Hepatocyte (in vitro differentiated cells): Measurements from ENCODE around the gene RPS15. TPM values are rescaled to one million over a fixed set of nuclear protein-coding genes. Genes with fewer than 3 reads are reported as not detected.

Experiments used
- DNase-seq: peaks from one replicate; pipeline ENCODE4 v3.0.0-alpha.2; 2016; ENCODE audit warnings: low spot score
- H2AFZ ChIP-seq: fragments of 200-600 bp; sonication (generic); 2 replicates; pipeline ENCODE4 v1.6.0; 2016; ENCODE audit warnings: antibody characterized with exemption, mild to moderate bottlenecking
- H3K27ac ChIP-seq: fragments of 200-600 bp; sonication (generic); 2 replicates; pipeline ENCODE4 v1.5.1; 2016; ENCODE audit warnings: mild to moderate bottlenecking
- H3K27me3 ChIP-seq: fragments of 200-600 bp; sonication (generic); 2 replicates; pipeline ENCODE4 v1.6.1; 2016
- H3K36me3 ChIP-seq: fragments of 200-600 bp; sonication (generic); replicated peaks from 2 replicates; pipeline ENCODE4 v1.5.1; 2016; ENCODE audit warnings: low read depth; ENCODE audit not compliant: insufficient read depth
- H3K4me1 ChIP-seq: fragments of 200-600 bp; sonication (generic); 2 replicates; pipeline ENCODE4 v1.5.1; 2016; ENCODE audit warnings: mild to moderate bottlenecking, moderate library complexity; ENCODE audit not compliant: insufficient read depth
- H3K4me2 ChIP-seq: fragments of 200-600 bp; sonication (generic); 2 replicates; pipeline ENCODE4 v1.6.0; 2016
- H3K4me3 ChIP-seq: fragments of 200-600 bp; sonication (generic); 2 replicates; pipeline ENCODE4 v1.5.1; 2016; ENCODE audit warnings: mild to moderate bottlenecking
- H3K79me2 ChIP-seq: fragments of 200-600 bp; sonication (generic); 2 replicates; pipeline ENCODE4 v1.6.0; 2017; ENCODE audit warnings: mild to moderate bottlenecking
- H3K9me2 ChIP-seq: fragments of 200-600 bp; sonication (generic); replicated peaks from 2 replicates; pipeline ENCODE4 v1.6.0; 2017; ENCODE audit warnings: mild to moderate bottlenecking; ENCODE audit not compliant: insufficient read depth
- H3K9me3 ChIP-seq: fragments of 200-600 bp; sonication (generic); 2 replicates; pipeline ENCODE4 v1.5.1; 2016; ENCODE audit warnings: low read depth, mild to moderate bottlenecking
- H4K20me1 ChIP-seq: fragments of 200-600 bp; sonication (generic); 2 replicates; pipeline ENCODE4 v1.6.0; 2016; ENCODE audit warnings: mild to moderate bottlenecking; ENCODE audit not compliant: insufficient read depth, poor library complexity, severe bottlenecking
- EZH2 ChIP-seq: fragments of 200-600 bp; sonication (generic); IDR thresholded peaks from 2 replicates; pipeline ENCODE4 v1.6.1; 2016; ENCODE audit warnings: antibody characterized with exemption, mild to moderate bottlenecking, borderline replicate concordance
- EZH2phosphoT487 ChIP-seq: fragments of 200-600 bp; sonication (generic); IDR thresholded peaks from one replicate; pipeline ENCODE4 v1.6.1; 2018; ENCODE audit warnings: antibody characterized with exemption, mild to moderate bottlenecking, low read depth, moderate library complexity; ENCODE audit not compliant: unreplicated experiment, severe bottlenecking
- whole genome bisulfite sequencing: methylation state at CpG from one replicate; pipeline ENCODE4 v1.1.6; 2016; ENCODE audit warnings: low lambda C conversion rate; ENCODE audit errors: missing lambda C conversion rate; 5-methylcytosine and 5-hydroxymethylcytosine counted together
- polyA plus RNA-seq: library from polyadenylated mRNA; unstranded; fragments of >200 nt; fragmentation: Nextera tagmentation; extraction: Ambion mirVana; gene quantifications from 2 replicates; pipeline ENCODE4 v1.2.1, GENCODE V29; 2016
- total RNA-seq: library from RNA; depleted of rRNA; stranded (reverse); fragments of >200 nt; gene quantifications from 2 replicates; pipeline ENCODE4 v1.2.3, GENCODE V29; 2014
- TF ChIP-seq, protein P1 (sequence below): fragments of 200-600 bp; sonication (generic); IDR thresholded peaks from 2 replicates; pipeline ENCODE4 v1.5.1; 2016; ENCODE audit warnings: antibody characterized with exemption, mild to moderate bottlenecking; ENCODE audit not compliant: poor library complexity

RPS15 gene
- total and polyA plus RNA-seq, 2 experiments from 2014 or later, result 938 to 1,556 TPM

DNA sequence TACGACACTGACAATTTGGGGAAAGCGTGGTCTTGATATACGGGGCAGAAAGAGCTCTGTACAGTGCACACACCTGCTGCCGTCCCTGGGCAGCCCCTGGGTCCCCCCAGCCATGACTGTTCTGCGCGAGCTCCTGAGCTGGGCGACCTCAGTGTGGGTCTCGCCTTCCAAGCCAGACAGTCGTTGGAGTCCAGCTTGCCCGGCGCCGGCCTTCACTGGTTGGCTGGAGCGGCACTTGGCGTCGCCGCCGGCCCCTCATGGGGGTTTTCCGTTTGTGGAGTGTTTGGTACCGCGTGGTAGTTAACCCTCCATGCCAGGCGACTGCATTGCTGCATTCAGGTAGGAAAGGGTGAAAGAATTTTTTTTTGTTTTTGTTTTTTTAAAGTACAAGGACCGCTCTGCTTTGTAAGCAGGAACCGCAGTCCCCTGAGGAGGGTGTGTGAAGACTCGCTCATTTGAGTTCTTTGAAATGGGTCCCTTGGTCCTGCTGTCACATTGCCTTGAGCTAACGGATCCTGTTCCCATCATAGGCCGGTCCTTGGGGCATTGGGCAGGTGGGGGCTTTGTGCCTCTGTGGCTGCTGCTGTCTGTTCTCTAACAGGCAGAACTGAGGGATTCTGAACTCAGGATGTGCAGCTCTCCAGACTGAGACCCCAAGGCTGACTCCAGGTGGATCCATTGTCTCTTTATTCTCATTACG lies 10.8 kb upstream of the RPS15 start:
- H4K20me1 ChIP-seq, result peaks cover 9% of the 10 kb centered on the region

DNA sequence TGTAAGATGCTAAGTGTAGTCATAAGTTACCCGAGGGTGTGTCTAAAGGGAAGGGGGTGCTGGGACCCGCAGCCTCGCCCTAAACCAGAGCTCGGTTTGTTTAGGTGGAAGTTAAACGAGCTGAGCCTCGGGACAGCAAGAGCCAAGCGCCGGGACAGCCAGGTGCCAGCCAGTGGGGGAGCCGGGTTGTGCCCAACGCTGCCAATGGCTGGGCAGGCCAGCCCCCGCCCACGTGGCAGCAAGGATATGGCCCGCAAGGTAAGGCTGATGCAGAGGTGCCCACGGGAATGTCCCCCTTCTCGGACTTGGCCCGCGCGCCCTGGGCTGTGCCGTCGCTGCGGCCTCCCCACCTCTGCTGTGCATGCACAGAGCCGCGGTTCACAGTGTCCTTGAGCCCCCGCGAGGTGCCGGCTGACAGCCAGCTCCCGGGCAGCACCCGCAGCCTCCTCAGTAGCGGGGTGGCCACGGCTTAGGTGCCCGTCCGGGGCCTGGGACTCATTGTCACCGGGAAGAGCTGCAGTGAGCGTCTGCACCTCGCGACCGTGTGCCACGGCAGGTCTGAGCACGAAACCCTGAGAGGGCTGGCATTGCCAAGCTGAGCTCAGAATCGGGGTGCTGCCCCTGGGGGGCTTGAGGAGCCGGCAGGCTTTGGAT lies 9.3 kb upstream of the RPS15 start:
- Histone ChIP-seq H3K79me2 (peaks cover 59% of the 10 kb centered on the region), H3K4me2 (no peak overlapping the region), H3K27ac (no peak overlapping the region), H3K9me2 (no peaks in the 10 kb centered on the region), H3K4me3 (no peak overlapping the region), H3K36me3 (no peaks in the 10 kb centered on the region), H2AFZ (no peak overlapping the region), H4K20me1 (peaks cover 9% of the 10 kb centered on the region), H3K4me1 (peaks cover 17% of the 10 kb centered on the region), H3K9me3 (no peaks in the 10 kb centered on the region), H3K27me3 (no peaks in the 10 kb centered on the region)
- WGBS, result 96% methylated on average over 40 of the region's 41 CpGs
- TF ChIP-seq, protein P1, sequence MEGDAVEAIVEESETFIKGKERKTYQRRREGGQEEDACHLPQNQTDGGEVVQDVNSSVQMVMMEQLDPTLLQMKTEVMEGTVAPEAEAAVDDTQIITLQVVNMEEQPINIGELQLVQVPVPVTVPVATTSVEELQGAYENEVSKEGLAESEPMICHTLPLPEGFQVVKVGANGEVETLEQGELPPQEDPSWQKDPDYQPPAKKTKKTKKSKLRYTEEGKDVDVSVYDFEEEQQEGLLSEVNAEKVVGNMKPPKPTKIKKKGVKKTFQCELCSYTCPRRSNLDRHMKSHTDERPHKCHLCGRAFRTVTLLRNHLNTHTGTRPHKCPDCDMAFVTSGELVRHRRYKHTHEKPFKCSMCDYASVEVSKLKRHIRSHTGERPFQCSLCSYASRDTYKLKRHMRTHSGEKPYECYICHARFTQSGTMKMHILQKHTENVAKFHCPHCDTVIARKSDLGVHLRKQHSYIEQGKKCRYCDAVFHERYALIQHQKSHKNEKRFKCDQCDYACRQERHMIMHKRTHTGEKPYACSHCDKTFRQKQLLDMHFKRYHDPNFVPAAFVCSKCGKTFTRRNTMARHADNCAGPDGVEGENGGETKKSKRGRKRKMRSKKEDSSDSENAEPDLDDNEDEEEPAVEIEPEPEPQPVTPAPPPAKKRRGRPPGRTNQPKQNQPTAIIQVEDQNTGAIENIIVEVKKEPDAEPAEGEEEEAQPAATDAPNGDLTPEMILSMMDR, result no peak
- TF ChIP-seq EZH2phosphoT487 (no peak), EZH2 (no peak)
- DNase-seq, result no peak

More for the DNA sequence above, 10.8 kb upstream of the RPS15 start:
- Histone ChIP-seq H3K9me3 (no peaks in the 10 kb centered on the region), H2AFZ (no peak overlapping the region), H3K36me3 (no peaks in the 10 kb centered on the region), H3K79me2 (peaks cover 71% of the 10 kb centered on the region), H3K27ac (no peak overlapping the region), H3K4me2 (no peak overlapping the region), H3K9me2 (no peaks in the 10 kb centered on the region), H3K27me3 (no peaks in the 10 kb centered on the region), H3K4me1 (peaks cover 20% of the 10 kb centered on the region), H3K4me3 (no peak overlapping the region)
- DNase-seq, result no peak
- TF ChIP-seq, protein P1, result no peak
- TF ChIP-seq EZH2 (no peak), EZH2phosphoT487 (no peak)
- WGBS, result 93% methylated on average over 27 of the region's 27 CpGs

- Histone ChIP-seq H3K36me3 (no peaks in the 10 kb centered on the region), H3K27me3 (no peaks in the 10 kb centered on the region), H2AFZ (no peak overlapping the region), H3K4me3 (no peak overlapping the region), H3K9me2 (no peaks in the 10 kb centered on the region), H3K4me2 (no peak overlapping the region), H3K79me2 (peaks cover 53% of the 10 kb centered on the region), H4K20me1 (peaks cover 7% of the 10 kb centered on the region), H3K27ac (peak overlapping the region; percentile 58), H3K4me1 (peaks cover 10% of the 10 kb centered on the region), H3K9me3 (no peaks in the 10 kb centered on the region)
- 66% methylated on average over 14 of the region's 14 CpGs for WGBS
- peak; percentile 65 for DNase-seq
- no peak for TF ChIP-seq EZH2phosphoT487
- TF ChIP-seq, protein P1, result no peak
- no peak for TF ChIP-seq EZH2
Measured at GRCh38 chr19:1429750-1430149, 8.4 kb upstream of the RPS15 start.
